Adrenal gland (tissue), 5 donors: ENCODE data around the gene ADGRA1.

Experiments used
- CTCF ChIP-seq, 6 experiments: fragments of 450-650 bp in 4 of 6; fragments of 200-600 bp in 2 of 6; sonication (generic) in 1 of 6; IDR thresholded peaks; 1 replicate in 5 of 6; 2 replicates in 1 of 6; pipeline versions ENCODE4 v1.5.1 to v1.8.0; 2016 to 2021; ENCODE audit warnings: antibody characterized with exemption in 6 of 6, mild to moderate bottlenecking in 2 of 6, moderate library complexity in 1 of 6
- POLR2A ChIP-seq, 2 donors: fragments of 450-650 bp; IDR thresholded peaks; one replicate each; pipeline ENCODE4 v1.6.1; 2017; ENCODE audit warnings: antibody characterized with exemption in 2 of 2, mild to moderate bottlenecking in 2 of 2, moderate library complexity in 1 of 2
- donor health status: DM: no; HTN: no; CAD: no.

DNA sequence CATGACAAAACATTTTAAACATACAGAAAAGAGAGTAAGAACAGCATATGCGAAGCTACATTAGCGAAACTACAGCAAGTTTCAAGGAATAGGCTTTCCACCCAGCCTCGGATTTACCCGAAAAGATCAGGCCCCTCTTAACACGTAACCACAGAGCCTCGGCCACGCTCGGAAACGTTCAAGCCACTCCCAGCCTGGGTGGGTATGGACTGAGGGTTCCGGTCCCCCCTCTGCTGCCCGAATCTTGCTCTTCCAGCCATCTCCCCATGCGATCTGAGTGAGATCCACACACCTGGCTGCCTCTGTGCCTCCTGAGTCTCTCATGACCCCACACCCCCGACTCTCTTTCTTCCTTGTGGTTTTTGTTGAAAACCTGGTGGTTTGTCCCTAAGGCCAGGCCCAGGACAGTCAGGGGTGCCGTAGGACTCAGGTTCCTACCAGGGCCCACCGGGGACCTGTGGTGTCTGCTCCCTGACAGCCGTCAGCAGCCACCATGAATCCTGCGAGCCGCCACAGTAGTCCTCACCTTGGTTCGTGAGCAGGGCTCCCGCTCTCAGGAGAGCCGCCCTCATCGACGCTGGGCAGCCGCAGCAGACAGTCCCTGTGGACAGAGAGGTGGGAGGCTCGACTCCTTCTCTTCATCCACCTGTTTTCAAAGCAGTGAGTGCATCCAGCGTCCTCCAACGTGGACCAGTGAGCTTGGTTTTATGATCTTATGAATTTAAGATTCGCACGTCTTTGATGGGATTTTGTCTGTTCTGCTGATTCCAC, 90.8 kb downstream of the ADGRA1 start:
- TF ChIP-seq CTCF (IDR thresholded peaks at IDR 0.05) (no peak), POLR2A (IDR thresholded peaks at IDR 0.05) (no peak)
